Measurements from ENCODE around the gene CCZ1B.
A peak's percentile ranks its signal among the peaks of the same experiment; 100 is the strongest.
"Not testable (repeated sequence)": the region's sequence is repeated elsewhere in the genome, so short reads cannot be mapped to it uniquely, and the experiment has no call there.

CCZ1B gene

DNA sequence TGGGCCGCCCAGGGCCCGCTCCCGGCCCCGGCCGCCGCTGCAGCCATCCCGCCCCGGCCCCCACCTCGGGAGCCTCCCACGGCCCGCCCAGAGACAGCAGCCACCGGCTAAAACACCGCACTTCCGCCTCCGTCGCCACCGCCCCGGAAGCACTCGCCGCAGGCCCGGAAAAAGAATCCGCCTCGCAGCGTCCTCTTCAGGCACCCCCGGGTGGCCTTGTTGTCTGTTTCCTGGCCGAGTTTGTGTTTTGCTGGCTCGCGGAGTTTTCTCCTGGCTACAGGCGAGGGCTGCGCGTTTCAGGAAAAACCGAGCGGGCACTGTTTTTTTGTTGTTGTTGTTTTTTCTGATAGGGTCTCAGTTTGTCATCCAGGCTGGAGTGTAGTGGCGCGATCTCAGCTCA is at the start of gene CCZ1B:
CCZ1B (minus strand) TSS at position 125 of the 400 bp plus-strand sequence; CDS start at position 47, 78 bp downstream.
- DNase-seq = peak; percentile 35

DNA sequence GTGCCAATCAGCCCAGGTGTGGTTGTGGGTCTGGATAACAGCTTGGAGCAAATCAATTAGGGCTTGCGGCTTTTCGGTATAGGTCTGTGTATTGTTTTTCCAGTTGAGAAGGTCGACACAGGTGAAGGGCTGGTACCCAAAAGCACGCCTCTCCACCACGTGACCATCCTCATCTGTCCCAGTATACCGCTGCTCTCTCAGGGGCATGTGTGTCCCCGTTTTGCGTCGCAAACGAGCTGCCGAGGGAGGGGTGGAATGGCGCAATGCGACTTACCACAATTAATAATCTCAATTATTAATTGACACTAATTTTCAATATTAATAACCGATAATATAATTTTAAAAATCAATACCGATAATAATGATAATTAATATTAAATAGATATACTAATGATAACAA is 48.9 kb upstream of the CCZ1B start:
- not testable (repeated sequence) for DNase-seq

DNA sequence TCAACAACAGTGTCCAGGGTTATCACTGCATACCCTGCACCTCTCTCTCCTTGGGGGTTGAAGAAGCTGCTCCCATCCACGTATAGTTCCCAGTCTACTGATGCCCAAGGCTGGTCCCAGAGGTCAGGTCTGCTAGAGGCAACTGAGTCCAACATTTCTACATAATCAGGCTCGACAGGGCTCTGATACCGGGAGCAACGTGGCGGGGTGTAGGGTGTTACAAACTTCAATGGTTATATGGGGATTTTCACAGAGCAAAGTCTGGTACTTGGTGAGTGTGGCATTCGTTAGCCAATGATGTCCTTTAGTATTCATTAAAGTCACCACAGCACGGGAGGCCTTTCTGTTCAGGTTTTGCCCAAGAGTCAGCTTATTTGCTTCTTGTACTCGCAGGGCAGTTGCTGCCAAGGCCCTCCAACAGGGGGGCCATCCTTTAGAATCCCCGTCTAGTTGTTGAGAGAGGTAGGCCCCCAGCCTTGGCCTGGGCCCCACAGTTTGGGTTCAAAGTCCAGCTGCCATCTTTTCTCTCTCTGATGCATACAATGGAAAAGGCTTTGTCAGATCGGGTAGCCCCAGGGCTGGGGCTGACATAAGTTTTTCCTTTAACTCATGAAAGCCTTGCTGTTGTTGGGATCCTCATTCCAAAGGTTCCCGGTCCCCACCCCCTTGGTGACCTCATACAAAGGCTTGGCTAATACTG is 46.3 kb upstream of the CCZ1B start:
- not testable (repeated sequence) for DNase-seq

DNA sequence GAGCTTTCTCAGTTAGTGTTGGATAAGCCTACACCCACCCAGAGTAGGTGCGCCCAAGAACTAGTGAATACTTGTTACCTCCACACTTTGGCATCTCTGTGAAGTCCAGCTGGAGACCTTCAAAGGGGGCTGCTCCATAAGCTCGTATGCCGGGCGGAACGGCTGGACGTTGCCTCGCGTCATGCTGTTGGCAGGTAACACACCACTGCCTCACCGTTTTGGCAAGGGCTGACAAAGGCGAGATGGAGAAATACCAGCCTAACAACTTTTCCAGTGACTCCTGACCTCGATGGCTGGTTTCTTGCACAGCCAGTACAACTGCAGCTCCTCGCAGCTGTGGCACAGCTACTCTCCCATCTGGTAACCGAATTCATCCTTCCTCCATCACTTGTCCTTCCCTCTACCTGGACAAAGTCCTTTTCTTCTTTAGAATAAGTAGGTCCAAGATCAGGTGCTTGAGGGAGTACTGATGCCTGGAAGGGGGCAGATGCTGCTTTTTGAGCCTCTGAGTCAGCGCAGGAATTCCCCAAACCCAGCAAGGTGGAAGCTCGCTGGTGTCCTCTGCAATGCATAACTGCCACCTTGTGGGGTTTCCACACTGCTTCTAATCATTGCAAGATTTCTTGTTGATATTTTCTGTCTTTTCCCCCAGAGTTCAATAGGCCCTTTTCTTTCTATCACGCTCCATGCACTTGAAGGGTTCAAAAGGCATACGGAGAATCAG is 45.5 kb upstream of the CCZ1B start:
- DNase-seq = not testable (repeated sequence)

DNA sequence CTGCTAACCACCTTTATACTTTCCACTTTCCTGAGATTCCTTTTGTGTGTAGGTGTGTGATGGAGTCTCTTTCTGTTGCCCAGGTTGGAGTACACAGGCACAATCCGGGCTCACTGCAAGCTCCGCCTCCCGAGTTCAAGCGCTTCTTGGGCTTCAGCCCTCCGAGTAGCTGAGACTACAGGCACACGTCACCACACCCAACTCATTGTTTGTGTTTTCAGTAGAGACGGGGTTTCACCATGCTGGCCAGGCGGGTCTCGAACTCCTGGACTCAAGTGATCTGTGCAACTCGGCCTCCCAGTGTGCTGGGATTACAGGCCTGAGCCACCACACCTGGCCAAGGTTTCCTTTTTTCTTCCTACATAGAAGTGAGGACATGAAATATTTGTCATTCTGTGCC is 38.7 kb upstream of the CCZ1B start:
- not testable (repeated sequence) for DNase-seq

DNA sequence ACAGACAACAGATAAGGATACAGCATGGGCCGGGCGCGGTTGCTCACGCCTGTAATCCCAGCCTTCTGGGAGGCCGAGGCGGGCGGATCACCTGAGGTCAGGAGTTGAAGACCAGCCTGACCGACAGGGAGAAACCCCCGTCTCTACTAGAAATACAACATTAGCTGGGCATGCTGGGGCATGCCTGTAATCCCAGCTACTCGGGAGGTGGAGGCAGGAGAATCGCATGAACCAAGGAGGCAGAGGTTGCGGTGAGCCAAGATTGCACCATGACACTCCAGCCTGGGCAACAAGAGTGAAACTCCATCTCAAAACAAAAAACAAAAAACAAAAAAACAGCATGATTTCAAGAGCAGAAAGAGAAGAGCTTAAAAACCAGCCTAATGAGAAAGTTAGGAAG is 38.1 kb upstream of the CCZ1B start:
- not testable (repeated sequence) for DNase-seq

DNA sequence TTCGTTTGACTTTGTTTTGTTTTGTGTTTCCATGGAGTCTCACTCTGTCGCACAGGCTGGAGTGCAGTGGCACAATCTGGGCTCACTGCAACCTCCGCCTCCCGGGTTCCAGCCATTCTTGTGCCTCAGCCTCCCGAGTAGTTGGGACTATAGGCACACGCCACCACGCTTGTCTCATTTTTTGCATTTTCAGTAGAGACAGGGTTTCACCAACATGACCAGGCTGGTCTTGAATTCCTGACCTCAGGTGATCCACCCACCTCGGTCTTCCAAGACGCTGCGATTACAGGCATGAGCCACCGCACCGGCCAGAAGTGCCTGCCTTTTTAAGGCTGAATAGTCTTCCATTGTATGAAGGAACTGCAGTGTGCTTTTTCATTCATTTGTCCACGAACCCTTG is 36.8 kb upstream of the CCZ1B start:
- not testable (repeated sequence) for DNase-seq

DNA sequence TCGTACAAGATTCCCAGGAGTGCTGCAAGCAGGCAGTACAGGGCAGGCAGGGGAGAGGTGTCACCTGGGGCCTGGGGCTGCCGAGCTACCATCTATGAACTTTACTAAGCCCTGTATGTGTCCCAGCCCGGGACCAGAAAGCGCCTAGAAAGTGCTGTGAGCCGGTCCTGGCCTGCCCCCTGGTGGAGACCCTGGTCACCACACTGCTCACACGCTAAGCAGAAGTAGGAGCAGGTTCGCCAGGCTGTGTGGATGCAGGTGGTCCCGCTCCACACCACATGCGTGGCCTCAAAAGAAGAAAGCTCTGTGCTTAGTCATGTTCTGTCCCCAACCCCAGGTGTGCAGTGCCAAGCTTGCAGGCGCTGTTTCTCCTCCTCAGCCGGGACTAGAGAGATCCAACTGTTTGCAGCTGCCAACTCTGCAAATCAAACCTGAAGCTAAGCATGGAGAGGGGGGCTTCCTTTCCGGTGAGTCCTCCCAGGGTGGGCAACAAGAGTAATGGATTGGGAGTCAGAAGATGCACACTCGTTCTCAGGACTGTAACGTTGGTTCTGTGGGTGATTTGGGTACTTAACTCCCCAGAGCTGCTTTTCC is 31.7 kb upstream of the CCZ1B start:
- DNase-seq = not testable (repeated sequence)

DNA sequence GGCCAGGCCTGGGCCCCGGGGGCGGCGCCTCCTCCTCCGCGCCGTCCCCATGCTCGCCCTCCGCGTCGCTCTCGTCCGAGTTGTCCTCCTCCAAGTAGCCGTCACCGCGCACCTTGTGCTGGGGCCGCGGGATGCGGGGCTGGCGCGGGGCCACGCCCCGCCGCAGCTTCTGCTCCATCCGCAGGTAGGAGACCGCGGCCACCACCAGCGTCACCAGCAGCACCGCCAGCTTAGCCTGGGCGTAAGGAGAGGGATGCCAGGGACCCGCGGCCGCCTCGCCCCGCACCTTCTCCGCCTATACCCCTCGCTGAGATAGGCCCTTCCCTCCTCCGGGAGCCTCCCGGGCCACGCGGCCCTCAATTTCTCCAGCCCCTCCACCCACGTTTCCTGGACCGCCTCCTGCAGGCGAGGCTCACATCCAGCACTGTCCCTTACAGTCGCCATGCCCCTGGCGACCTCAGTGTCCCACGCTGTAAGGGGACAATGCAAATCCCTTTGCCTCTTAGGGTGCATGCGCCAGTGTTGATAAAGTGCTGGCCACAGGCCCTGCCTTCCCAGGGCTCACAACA is 29.6 kb upstream of the CCZ1B start:
- DNase-seq = not testable (repeated sequence)

DNA sequence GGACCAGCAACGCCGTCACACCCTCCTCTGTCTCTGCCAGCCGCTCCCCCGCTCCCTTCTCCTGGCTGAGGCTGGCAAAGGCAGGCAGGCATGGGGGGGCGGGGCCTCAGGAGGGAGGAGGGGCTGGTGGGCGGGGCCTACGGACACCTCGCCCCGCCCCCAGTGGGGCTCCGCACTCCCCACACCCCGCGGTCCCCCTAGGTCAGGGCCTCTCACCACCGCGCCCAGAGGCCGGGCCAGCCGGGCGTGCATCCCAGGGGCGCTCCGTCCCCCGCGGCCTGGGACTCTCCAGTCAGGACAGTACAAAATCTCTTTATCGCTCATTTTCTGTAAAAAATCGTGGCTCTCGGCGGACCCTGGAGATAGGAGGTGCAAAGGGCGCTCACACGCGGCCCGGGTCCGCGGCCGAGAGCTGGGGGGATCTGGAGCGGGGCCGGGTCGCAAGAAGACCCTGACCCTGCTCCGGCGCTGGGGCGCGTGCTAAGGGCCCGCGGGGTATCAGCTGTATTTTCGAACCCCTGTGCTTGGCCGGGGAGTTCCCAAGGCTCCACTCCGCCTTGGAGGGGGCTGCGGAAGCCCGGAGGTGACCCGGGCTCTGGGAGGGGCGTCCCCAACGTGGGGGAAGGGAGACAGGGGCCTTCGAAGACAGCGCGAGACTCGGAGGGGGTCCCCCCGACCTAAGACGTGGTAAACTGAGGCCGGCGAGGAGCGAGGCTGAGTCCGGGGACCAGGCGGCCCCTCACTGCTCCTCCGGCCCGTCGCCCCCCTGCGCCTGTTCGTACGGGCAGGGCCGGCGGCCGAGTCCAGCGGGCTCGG is 28.9 kb upstream of the CCZ1B start:
- DNase-seq = not testable (repeated sequence)

DNA sequence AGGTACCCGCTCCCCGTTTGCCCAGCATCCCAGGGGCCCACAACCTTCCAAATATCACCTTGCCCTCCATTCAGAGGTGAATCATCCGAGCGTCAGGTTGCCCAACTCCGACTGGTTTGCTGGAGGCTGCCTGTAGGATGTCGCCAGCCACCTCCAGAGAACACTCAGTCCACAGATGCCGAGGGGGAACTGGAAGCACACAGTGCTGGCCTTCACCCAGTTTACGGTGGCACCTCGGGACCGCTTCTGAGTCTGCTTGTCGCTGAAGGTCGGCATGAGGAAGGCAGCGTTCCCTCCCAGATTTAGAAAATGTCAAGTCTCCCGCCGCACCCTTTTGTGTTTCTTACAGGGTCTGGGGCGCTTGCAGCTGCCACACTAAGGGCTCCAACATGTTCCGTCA is 27.6 kb upstream of the CCZ1B start:
- DNase-seq = not testable (repeated sequence)

DNA sequence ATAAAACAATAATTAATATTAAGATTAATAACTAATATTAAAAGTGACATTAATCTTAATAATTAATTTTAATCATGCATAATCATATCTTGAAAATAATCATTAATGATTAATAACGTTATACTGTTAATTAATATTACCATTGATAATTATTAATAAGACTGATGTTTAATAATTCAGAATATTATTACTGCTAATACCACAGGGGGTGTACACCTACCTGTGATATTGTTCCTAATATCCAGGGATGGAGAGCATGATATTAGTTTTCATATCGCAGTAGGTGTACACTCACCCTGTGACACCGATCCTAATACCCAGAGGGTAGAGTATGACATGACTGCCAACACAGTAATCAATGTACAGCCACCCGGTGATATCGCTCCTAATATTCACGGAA is 23.1 kb upstream of the CCZ1B start:
- not testable (repeated sequence) for DNase-seq

DNA sequence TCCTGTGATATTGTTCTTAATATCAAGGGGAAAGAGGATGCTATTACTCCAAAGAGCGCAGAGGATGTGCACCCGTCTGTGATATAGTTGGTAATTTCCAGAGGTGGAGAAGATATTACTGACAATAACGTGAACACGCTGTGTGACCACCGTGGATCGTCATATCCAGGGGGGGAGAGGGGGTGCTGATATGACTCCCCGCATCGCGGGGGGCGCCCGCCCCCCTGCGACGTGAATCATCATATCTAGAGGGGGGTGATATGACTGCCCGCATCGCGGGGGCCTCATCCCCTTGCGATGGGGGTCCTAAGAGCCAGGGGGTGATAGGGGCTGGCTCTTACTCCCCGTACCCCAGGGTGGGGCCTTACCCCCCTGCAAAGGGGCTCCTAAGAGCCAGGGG is 21.7 kb upstream of the CCZ1B start:
- DNase-seq = not testable (repeated sequence)

DNA sequence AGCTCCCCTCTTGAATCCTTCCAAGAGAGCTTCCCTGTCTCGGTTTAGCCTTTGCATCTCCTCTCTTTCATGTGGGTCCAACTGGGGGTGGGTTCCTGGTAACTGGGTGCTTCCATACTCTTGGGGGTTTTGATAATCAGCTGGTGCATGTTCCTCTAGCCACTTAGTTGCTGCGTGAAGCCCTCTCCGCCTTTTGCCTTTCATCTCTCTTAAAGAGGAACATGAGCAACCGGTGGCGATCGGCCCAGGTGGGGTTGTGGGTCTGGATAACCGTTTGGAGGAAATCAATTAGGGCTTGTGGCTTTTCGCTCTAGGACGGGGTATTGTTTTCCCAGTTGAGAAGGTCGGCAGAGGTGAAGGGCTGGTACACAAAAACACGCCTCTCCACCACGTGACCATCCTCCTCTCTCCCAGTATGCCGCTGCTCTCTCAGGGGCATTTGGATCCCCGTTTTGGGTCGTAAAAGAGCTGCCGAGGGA is 19.9 kb upstream of the CCZ1B start:
- not testable (repeated sequence) for DNase-seq

DNA sequence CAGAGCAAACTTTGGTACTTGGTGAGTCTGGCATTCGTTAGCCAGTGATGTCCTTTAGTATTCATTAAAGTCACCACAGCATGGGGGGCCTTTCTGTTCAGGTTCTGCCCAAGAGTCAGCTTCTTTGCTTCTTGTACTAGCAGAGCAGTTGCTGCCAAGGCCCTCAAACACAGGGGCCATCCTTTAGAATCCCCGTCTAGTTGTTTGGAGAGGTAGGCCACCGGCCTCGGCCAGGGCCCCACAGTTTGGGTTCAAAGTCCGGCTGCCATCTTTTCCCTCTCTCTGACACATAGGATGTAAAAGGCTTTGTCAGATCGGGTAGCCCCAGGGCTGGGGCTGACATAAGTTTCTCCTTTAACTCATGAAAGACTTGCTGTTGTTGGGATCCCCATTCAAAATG is 17.6 kb upstream of the CCZ1B start:
- not testable (repeated sequence) for DNase-seq

DNA sequence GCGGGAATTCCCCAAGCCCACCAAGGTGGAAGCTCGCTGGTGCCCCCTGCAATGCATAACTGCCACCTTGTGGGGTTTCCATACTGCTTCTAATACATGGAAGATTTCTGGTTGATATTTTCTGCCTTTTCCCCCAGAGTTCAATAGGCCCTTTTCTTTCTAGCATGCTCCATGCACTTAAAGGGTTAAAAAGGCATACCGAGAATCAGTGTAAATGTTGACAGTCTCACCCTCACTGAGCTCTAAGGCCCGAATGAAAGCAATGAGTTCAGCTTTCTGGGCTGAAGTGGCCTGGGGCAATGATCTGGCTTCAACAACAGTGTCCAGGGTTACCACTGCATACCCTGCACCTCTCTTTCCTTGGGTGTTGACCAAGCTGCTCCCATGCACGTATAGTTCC is 17.0 kb upstream of the CCZ1B start:
- DNase-seq = not testable (repeated sequence)

DNA sequence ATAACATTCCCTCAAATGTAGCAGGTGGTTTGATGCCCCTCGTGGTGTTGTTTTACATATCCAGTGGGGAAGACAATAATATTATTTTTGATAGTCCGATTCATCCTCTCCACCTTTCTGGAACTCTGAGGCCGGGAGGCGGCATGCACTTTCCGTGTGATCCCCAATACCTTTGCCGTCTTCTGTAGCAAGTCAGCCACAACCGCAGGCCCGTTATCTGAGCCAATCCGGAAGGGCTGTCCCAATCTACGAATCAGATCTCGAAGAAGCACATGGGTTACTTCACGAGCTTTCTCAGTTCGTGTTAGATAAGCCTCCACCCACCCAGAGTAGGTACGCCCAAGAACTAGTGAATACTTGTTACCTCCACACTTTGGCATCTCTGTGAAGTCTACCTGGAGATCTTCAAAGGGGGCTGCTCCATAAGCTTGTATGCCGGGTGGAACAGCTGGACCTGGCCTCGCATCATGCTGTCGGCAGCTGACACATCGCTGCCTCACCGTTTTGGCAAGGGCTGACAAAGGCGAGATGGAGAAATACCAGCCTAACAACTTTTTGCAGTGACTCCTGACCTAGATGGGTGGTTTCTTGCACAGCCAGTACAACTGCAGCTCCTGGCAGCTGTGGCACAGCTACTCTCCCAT is 16.3 kb upstream of the CCZ1B start:
- not testable (repeated sequence) for DNase-seq

DNA sequence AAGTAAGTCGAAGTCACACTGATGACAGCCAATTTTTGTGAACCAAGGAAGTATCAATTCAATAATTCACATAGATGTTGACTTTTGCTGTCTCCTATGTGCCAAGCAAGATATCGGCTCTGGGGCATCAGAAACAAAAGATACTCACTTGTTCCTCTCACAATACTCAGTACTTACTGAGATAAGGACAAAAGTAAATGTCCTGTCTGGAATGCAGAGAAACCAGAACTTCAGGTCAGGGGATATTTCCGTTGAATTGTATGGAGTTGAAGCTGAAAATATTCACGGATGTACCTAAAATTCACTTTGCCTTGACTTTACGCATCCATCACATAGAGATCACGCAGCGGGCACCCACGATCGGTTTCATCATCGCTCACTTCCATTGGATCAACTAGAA is 11.0 kb upstream of the CCZ1B start:
- not testable (repeated sequence) for DNase-seq

DNA sequence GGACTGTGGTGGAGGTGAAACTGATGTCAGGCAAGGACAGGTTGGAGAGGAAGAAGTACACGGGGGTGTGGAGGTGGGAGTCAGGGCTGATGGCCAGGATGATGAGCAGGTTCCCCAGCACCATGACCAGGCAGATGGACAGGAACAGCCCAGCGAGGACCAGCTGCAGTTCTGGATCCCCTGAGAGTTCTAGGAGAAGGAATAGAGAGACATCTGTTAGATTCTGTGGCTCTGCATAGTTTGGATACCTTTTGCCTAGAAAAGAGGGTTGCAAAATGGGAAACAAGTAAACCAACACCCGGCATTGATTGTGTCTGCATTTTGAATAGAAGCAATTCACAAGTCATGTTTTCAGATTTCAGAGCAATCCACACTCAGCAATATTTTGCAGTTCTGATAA is 9.4 kb upstream of the CCZ1B start:
- not testable (repeated sequence) for DNase-seq

DNA sequence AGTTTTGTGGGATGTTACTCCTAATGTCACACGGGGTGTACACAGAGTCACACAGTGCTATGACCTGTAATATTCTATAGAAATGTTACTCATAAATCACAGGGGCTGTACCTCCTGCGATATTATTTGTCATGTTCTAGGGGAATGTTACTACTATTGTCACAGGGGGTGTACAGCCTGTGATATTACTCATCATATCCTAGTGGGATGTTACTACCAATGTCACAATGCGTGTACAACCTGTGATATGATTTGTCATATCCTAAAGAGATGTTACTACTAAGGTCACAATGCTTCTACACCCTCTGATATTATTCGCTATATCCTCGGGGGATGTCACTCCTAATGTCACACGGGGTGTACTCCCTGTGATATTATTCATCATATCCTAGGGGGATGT is 7.6 kb upstream of the CCZ1B start:
- DNase-seq = no peak

DNA sequence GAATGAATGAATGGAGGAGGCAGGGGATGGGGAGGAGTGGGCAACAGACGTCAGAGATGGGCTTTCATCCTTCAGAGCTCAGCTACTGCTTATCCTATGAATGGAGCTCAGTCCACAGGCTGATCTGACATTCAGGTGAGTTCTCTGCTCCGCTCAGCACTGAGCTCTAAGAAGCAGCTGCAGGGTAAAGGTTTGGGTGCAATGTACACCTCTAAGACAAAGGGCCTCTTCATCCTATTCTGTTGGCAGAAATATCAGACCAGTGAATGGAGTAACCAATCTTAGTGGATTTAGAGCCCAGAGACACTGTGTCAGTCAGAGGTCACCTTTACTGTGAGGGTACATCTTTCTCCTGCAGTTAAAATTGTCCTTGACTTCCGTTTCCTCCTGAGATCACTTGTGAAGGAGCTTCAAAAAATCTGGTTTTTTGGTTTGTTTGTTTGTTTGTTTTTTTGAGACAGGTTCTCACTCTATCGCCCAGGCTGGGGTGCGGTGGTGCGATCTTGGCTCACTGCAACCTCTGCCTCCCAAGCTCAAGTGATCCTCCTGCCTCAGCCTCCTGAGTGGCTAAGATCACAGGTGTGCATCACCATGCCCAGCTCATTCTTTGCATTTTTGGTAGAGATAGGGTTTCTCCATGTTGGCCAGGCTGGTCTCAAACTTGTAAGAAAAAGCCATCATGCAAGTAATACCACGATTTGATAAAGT is 5.1 kb upstream of the CCZ1B start:
- no peak for DNase-seq

Measured in NCI-H1417 treated with DMSO at 0.1 percent for 48 hours (cell line).